Immature natural killer cell (primary cell): ENCODE results near the gene HSD3B2. TPM values are rescaled to one million over a fixed set of nuclear protein-coding genes. Genes with fewer than 3 reads are reported as not detected.
"Not testable (repeated sequence)": the region's sequence is repeated elsewhere in the genome, so short reads cannot be mapped to it uniquely, and the experiment has no call there.

ENCODE experiments used
- DNase-seq, 3 donors: peaks; one replicate each; pipeline ENCODE4 v3.0.0; 2022; ENCODE audit warnings: mixed read lengths in 1 of 3
- H3K27ac Mint-ChIP-seq, 6 donors: one replicate each; pipeline ENCODE4 v1.8.0; 2020; ENCODE audit warnings: mixed read lengths in 6 of 6, mild to moderate bottlenecking in 5 of 6, inconsistent platforms in 4 of 6, moderate library complexity in 3 of 6
- H3K27me3 Mint-ChIP-seq, 3 donors: one replicate each; pipeline ENCODE4 v1.8.0; 2020 to 2021; ENCODE audit warnings: low read depth in 3 of 3, mild to moderate bottlenecking in 3 of 3, mixed read lengths in 3 of 3, moderate library complexity in 3 of 3, inconsistent platforms in 1 of 3
- H3K36me3 Mint-ChIP-seq, 3 donors: one replicate each; pipeline ENCODE4 v1.8.0; 2020; ENCODE audit warnings: mixed read lengths in 3 of 3, inconsistent platforms in 2 of 3, mild to moderate bottlenecking in 2 of 3
- H3K4me1 Mint-ChIP-seq, 2 donors: one replicate each; pipeline ENCODE4 v1.8.0; 2020; ENCODE audit warnings: inconsistent platforms in 2 of 2, mild to moderate bottlenecking in 2 of 2, mixed read lengths in 2 of 2, moderate library complexity in 1 of 2
- H3K4me3 Mint-ChIP-seq, 5 donors: one replicate each; pipeline ENCODE4 v1.8.0; 2020; ENCODE audit warnings: mild to moderate bottlenecking in 5 of 5, mixed read lengths in 5 of 5, inconsistent platforms in 3 of 5, moderate library complexity in 3 of 5
- H3K9me3 Mint-ChIP-seq, 6 donors: one replicate each; pipeline ENCODE4 v1.8.0; 2020; ENCODE audit warnings: mild to moderate bottlenecking in 6 of 6, mixed read lengths in 6 of 6, inconsistent platforms in 4 of 6, moderate library complexity in 3 of 6
- polyA plus RNA-seq, 3 donors: library from polyadenylated mRNA; unstranded; fragments of 300-500 nt; fragmentation: Illumina TruSeq; gene quantifications; one replicate each; pipeline ENCODE4 v1.2.3, GENCODE V29; 2021

Gene HSD3B2
- not detected for polyA plus RNA-seq

- Mint-ChIP-seq H3K9me3 (peaks cover 0 to 12% (median 0%) of the 10 kb centered on the region in 6 donors), H3K27me3 (peaks cover 0 to 5% (median 4%) of the 10 kb centered on the region in 3 donors), H3K4me3 (no peak within 1 kb of the TSS), H3K27ac (no peak within 1 kb of the TSS), H3K4me1 (no peaks in the 10 kb centered on the region), H3K36me3 (no peaks in the 10 kb centered on the region)
- no peak for DNase-seq
These were observed at the start of gene HSD3B2 for GRCh38 chr1:119414950-119415349. TSS of gene HSD3B2 (plus strand) at chr1:119415150. CDS start at chr1:119415420, 270 bp downstream.

- no peak for DNase-seq
- Mint-ChIP-seq H3K4me3 (no peak overlapping the region), H3K27me3 (peaks cover 3 to 6% (median 5%) of the 10 kb centered on the region in 3 donors), H3K36me3 (no peaks in the 10 kb centered on the region), H3K4me1 (no peaks in the 10 kb centered on the region), H3K27ac (no peak overlapping the region), H3K9me3 (peaks cover 0 to 1% (median 0%) of the 10 kb centered on the region in 6 donors)
These were observed 48.5 kb upstream of the HSD3B2 start for GRCh38 chr1:119366424-119366823.

- H3K36me3 Mint-ChIP-seq: no peaks in the 10 kb centered on the region
- no peak overlapping the region for H3K4me3 Mint-ChIP-seq
- H3K27me3 Mint-ChIP-seq: peaks cover 3 to 6% (median 5%) of the 10 kb centered on the region in 3 donors
- H3K9me3 Mint-ChIP-seq: peaks cover 0 to 4% (median 0%) of the 10 kb centered on the region in 6 donors
- H3K4me1 Mint-ChIP-seq: no peaks in the 10 kb centered on the region
- no peak overlapping the region for H3K27ac Mint-ChIP-seq
- DNase-seq: no peak
These were observed 47.4 kb upstream of the HSD3B2 start for GRCh38 chr1:119367432-119368124.

GRCh38 chr1:119368554-119368953 is 46.4 kb upstream of the HSD3B2 start, which contains the start of gene HAO2:
TSS of gene HAO2 (plus strand) at chr1:119368785. CDS start at chr1:119381086, 12,301 bp downstream.
- Mint-ChIP-seq H3K27me3 (peaks cover 5 to 6% (median 6%) of the 10 kb centered on the region in 3 donors), H3K9me3 (peaks cover 0 to 4% (median 0%) of the 10 kb centered on the region in 6 donors), H3K36me3 (no peaks in the 10 kb centered on the region), H3K4me3 (no peak within 1 kb of the TSS), H3K4me1 (no peaks in the 10 kb centered on the region), H3K27ac (no peak within 1 kb of the TSS)
- DNase-seq: no peak

GRCh38 chr1:119370748-119371147 is 44.2 kb upstream of the HSD3B2 start:
- Mint-ChIP-seq H3K9me3 (peaks cover 0 to 5% (median 0%) of the 10 kb centered on the region in 6 donors), H3K4me3 (no peak overlapping the region), H3K27ac (no peak overlapping the region), H3K4me1 (no peaks in the 10 kb centered on the region), H3K27me3 (peaks cover 5 to 6% (median 6%) of the 10 kb centered on the region in 3 donors), H3K36me3 (no peaks in the 10 kb centered on the region)
- DNase-seq: no peak

- peaks cover 3 to 6% (median 5%) of the 10 kb centered on the region in 3 donors for H3K27me3 Mint-ChIP-seq
These were observed 43.1 kb upstream of the HSD3B2 start for GRCh38 chr1:119371815-119372214.

GRCh38 chr1:119372503-119373086 is 42.4 kb upstream of the HSD3B2 start:
- Mint-ChIP-seq H3K4me3 (no peak overlapping the region), H3K4me1 (no peaks in the 10 kb centered on the region), H3K9me3 (peaks cover 0 to 6% (median 0%) of the 10 kb centered on the region in 6 donors), H3K27me3 (peaks cover 2 to 6% (median 3%) of the 10 kb centered on the region in 3 donors), H3K27ac (no peak overlapping the region), H3K36me3 (no peaks in the 10 kb centered on the region)
- DNase-seq: no peak

More at GRCh38 chr1:119371815-119372214, 43.1 kb upstream of the HSD3B2 start:
- peaks cover 0 to 6% (median 0%) of the 10 kb centered on the region in 6 donors for H3K9me3 Mint-ChIP-seq
- DNase-seq: no peak
- H3K36me3 Mint-ChIP-seq: no peaks in the 10 kb centered on the region
- H3K27ac Mint-ChIP-seq: no peak overlapping the region
- no peak overlapping the region for H3K4me3 Mint-ChIP-seq
- no peaks in the 10 kb centered on the region for H3K4me1 Mint-ChIP-seq

- Mint-ChIP-seq H3K4me1 (no peaks in the 10 kb centered on the region), H3K27ac (no peak overlapping the region), H3K4me3 (no peak overlapping the region), H3K9me3 (peaks cover 0 to 6% (median 0%) of the 10 kb centered on the region in 6 donors), H3K27me3 (peaks cover 0 to 6% (median 2%) of the 10 kb centered on the region in 3 donors), H3K36me3 (no peaks in the 10 kb centered on the region)
- DNase-seq: no peak
These were observed 41.5 kb upstream of the HSD3B2 start for GRCh38 chr1:119373465-119373864.

GRCh38 chr1:119374208-119374874 is 40.6 kb upstream of the HSD3B2 start:
- Mint-ChIP-seq H3K4me3 (no peak overlapping the region), H3K27ac (no peak overlapping the region), H3K36me3 (no peaks in the 10 kb centered on the region), H3K27me3 (peaks cover 0 to 6% (median 2%) of the 10 kb centered on the region in 3 donors), H3K4me1 (no peaks in the 10 kb centered on the region), H3K9me3 (peaks cover 0 to 6% (median 0%) of the 10 kb centered on the region in 6 donors)
- DNase-seq: no peak

- no peak overlapping the region for H3K4me3 Mint-ChIP-seq
- peaks cover 0 to 6% (median 0%) of the 10 kb centered on the region in 6 donors for H3K9me3 Mint-ChIP-seq
- DNase-seq: no peak
These were observed 39.6 kb upstream of the HSD3B2 start for GRCh38 chr1:119375366-119375765.

GRCh38 chr1:119376594-119376993 is 38.4 kb upstream of the HSD3B2 start:
- no peaks in the 10 kb centered on the region for H3K36me3 Mint-ChIP-seq
- no peaks in the 10 kb centered on the region for H3K4me1 Mint-ChIP-seq
- H3K27me3 Mint-ChIP-seq: peaks cover 0 to 6% (median 3%) of the 10 kb centered on the region in 3 donors
- no peak for DNase-seq
- H3K27ac Mint-ChIP-seq: no peak overlapping the region
- no peak overlapping the region for H3K4me3 Mint-ChIP-seq
- H3K9me3 Mint-ChIP-seq: peaks cover 0 to 6% (median 0%) of the 10 kb centered on the region in 6 donors

More at GRCh38 chr1:119375366-119375765, 39.6 kb upstream of the HSD3B2 start:
- no peak overlapping the region for H3K27ac Mint-ChIP-seq
- H3K4me1 Mint-ChIP-seq: no peaks in the 10 kb centered on the region
- H3K36me3 Mint-ChIP-seq: no peaks in the 10 kb centered on the region
- peaks cover 0 to 6% (median 3%) of the 10 kb centered on the region in 3 donors for H3K27me3 Mint-ChIP-seq

GRCh38 chr1:119377594-119377993 is 37.4 kb upstream of the HSD3B2 start:
- H3K9me3 Mint-ChIP-seq, DNase-seq, H3K27me3 Mint-ChIP-seq, H3K4me1 Mint-ChIP-seq, H3K4me3 Mint-ChIP-seq, H3K27ac Mint-ChIP-seq, H3K36me3 Mint-ChIP-seq: not testable (repeated sequence)

- Mint-ChIP-seq H3K27me3 (peaks cover 0 to 3% (median 2%) of the 10 kb centered on the region in 3 donors), H3K9me3 (peaks cover 0 to 2% (median 0%) of the 10 kb centered on the region in 6 donors), H3K4me1 (no peaks in the 10 kb centered on the region), H3K27ac (no peak overlapping the region), H3K4me3 (no peak overlapping the region), H3K36me3 (no peaks in the 10 kb centered on the region)
- DNase-seq: no peak
These were observed 35.8 kb upstream of the HSD3B2 start for GRCh38 chr1:119379117-119379516.

- no peaks in the 10 kb centered on the region for H3K36me3 Mint-ChIP-seq
- peaks cover 0 to 2% (median 0%) of the 10 kb centered on the region in 6 donors for H3K9me3 Mint-ChIP-seq
- H3K4me1 Mint-ChIP-seq: no peaks in the 10 kb centered on the region
- DNase-seq: no peak
- H3K27me3 Mint-ChIP-seq: peaks cover 0 to 3% (median 0%) of the 10 kb centered on the region in 3 donors
- no peak overlapping the region for H3K27ac Mint-ChIP-seq
- no peak overlapping the region for H3K4me3 Mint-ChIP-seq
These were observed 34.6 kb upstream of the HSD3B2 start for GRCh38 chr1:119380304-119380703.
